HepG2 (cell line): ENCODE data around the gene BLCAP. TPM values are rescaled to one million over a fixed set of nuclear protein-coding genes. Genes with fewer than 3 reads are reported as not detected.

Experiments used
- AGO2 ChIP-seq: fragments of 200-400 bp; formaldehyde crosslinking; optimal IDR thresholded peaks from 2 replicates; pipeline ENCODE3; 2017; ENCODE audit warnings: mild to moderate bottlenecking, low read depth, low read length, moderate library complexity
- GABPA ChIP-seq, 2 experiments: IDR thresholded peaks; 2 replicates each; pipeline ENCODE4 v1.6.1; 2011 to 2016; ENCODE audit warnings: low read depth in 2 of 2, low read length in 1 of 2, missing biosample characterization in 1 of 2, missing genetic modification characterization in 1 of 2
- HMG20B ChIP-seq: conservative IDR thresholded peaks from 2 replicates; pipeline ENCODE4 v1.6.1; 2016; ENCODE audit warnings: missing genetic modification reagents, missing compliant biosample characterization
- HNRNPUL1 ChIP-seq: fragments of 200-400 bp; formaldehyde crosslinking; IDR thresholded peaks from 2 replicates; pipeline ENCODE4 v1.6.1; 2017; ENCODE audit warnings: low read depth, mild to moderate bottlenecking, low read length, moderate library complexity
- KDM3A ChIP-seq: IDR thresholded peaks from 2 replicates; pipeline ENCODE4 v1.6.1; 2018; ENCODE audit warnings: low read depth, missing compliant biosample characterization
- STAT6 ChIP-seq: sonication (generic); formaldehyde crosslinking; IDR thresholded peaks from 2 replicates; pipeline ENCODE4 v1.4.0; 2020; ENCODE audit warnings: missing genetic modification reagents, mild to moderate bottlenecking, borderline replicate concordance
- ZBTB26 ChIP-seq: IDR thresholded peaks from 2 replicates; pipeline ENCODE4 v1.6.1; 2016; ENCODE audit warnings: missing compliant biosample characterization, missing genetic modification reagents, borderline replicate concordance
- ZNF30 ChIP-seq: sonication (generic); formaldehyde crosslinking; IDR thresholded peaks from 2 replicates; pipeline ENCODE4 v1.5.0; 2020; ENCODE audit warnings: mild to moderate bottlenecking, missing genetic modification reagents
- ZNF441 ChIP-seq: sonication (generic); formaldehyde crosslinking; IDR thresholded peaks from 2 replicates; pipeline ENCODE4 v1.7.0; 2021; ENCODE audit warnings: missing genetic modification reagents, borderline replicate concordance
- ZNF550 ChIP-seq: sonication (generic); formaldehyde crosslinking; IDR thresholded peaks from 2 replicates; pipeline ENCODE4 v1.4.0; 2020; ENCODE audit warnings: mild to moderate bottlenecking, missing genetic modification reagents, borderline replicate concordance
- ZNF605 ChIP-seq: sonication (generic); formaldehyde crosslinking; IDR thresholded peaks from 2 replicates; pipeline ENCODE4 v1.8.0; 2022; ENCODE audit warnings: mild to moderate bottlenecking, missing genetic modification reagents
- ZNF639 ChIP-seq: conservative IDR thresholded peaks from 2 replicates; pipeline ENCODE4 v1.6.1; 2018; ENCODE audit warnings: missing genetic modification reagents
- ZNF749 ChIP-seq: sonication (generic); formaldehyde crosslinking; IDR thresholded peaks from 2 replicates; pipeline ENCODE4 v1.8.0; 2022; ENCODE audit warnings: mild to moderate bottlenecking, missing genetic modification reagents, moderate library complexity, borderline replicate concordance
- ZNF782 ChIP-seq: sonication (generic); formaldehyde crosslinking; IDR thresholded peaks from 2 replicates; pipeline ENCODE4 v1.4.0; 2020; ENCODE audit warnings: missing genetic modification reagents, mild to moderate bottlenecking, borderline replicate concordance
- ZNF792 ChIP-seq: IDR thresholded peaks from 2 replicates; pipeline ENCODE4 v1.6.1; 2016
- polyA plus RNA-seq, 8 experiments: library from polyadenylated mRNA; depleted of rRNA in 3 of 8; stranded (reverse) in 7 of 8; unstranded in 1 of 8; fragments of >200 nt; fragmentation: Illumina TruSeq in 4 of 8; extraction: Trizol in 4 of 8; gene quantifications; 2 replicates each; pipeline versions ENCODE4 v1.2.1 to v1.2.3, GENCODE V29; 2011 to 2016; ENCODE audit warnings: low read depth in 4 of 8, missing spikeins in 1 of 8, mixed read lengths in 1 of 8; ENCODE audit not compliant: insufficient read depth in 1 of 8
- total RNA-seq, 5 experiments: library from RNA; depleted of rRNA; stranded (reverse); fragments of >200 nt; fragmentation: Illumina TruSeq; extraction: Trizol; gene quantifications; 2 replicates each; pipeline ENCODE4 v1.2.3, GENCODE V29; 2016; ENCODE audit warnings: low read depth in 1 of 5
- TF ChIP-seq, protein P1 (sequence below): sonication (generic); formaldehyde crosslinking; IDR thresholded peaks from 2 replicates; pipeline ENCODE4 v1.4.0; 2020; ENCODE audit warnings: mild to moderate bottlenecking, low read depth, missing genetic modification reagents
- TF ChIP-seq, protein P2 (sequence below): sonication (generic); formaldehyde crosslinking; IDR thresholded peaks from 2 replicates; pipeline ENCODE4 v1.9.0; 2021; ENCODE audit warnings: missing genetic modification reagents, mild to moderate bottlenecking, borderline replicate concordance

Gene BLCAP
- total and polyA plus RNA-seq, 2 of the 13 experiments (the other 11 are each of a cell fraction or from before 2014, with no cell fraction given) = 52.4 to 86.8 TPM

- TF ChIP-seq, protein P1, sequence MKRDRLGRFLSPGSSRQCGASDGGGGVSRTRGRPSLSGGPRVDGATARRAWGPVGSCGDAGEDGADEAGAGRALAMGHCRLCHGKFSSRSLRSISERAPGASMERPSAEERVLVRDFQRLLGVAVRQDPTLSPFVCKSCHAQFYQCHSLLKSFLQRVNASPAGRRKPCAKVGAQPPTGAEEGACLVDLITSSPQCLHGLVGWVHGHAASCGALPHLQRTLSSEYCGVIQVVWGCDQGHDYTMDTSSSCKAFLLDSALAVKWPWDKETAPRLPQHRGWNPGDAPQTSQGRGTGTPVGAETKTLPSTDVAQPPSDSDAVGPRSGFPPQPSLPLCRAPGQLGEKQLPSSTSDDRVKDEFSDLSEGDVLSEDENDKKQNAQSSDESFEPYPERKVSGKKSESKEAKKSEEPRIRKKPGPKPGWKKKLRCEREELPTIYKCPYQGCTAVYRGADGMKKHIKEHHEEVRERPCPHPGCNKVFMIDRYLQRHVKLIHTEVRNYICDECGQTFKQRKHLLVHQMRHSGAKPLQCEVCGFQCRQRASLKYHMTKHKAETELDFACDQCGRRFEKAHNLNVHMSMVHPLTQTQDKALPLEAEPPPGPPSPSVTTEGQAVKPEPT (CRISPR knock-in tag) = no peak
- 0 out of 2 replicates have a peak, but pooled peaks have one; percentile 55 for TF ChIP-seq ZNF441
- TF ChIP-seq ZNF30 (CRISPR knock-in tag) = peak; percentile 39; the same call in 1 of the 2 replicates
- TF ChIP-seq ZNF749 (CRISPR knock-in tag) = 0 out of 2 replicates have a peak, but pooled peaks have one; percentile 49
- no peak for TF ChIP-seq HMG20B (CRISPR knock-in tag)
- no peak for TF ChIP-seq ZNF639 (CRISPR knock-in tag)
- no peak for TF ChIP-seq ZNF550 (CRISPR knock-in tag)
- no peak for TF ChIP-seq STAT6 (CRISPR knock-in tag)
- TF ChIP-seq ZNF782 (CRISPR knock-in tag) = no peak
- TF ChIP-seq KDM3A = no peak
- TF ChIP-seq HNRNPUL1 = no peak
- TF ChIP-seq ZNF792 = no peak
- no peak for TF ChIP-seq GABPA (IDR thresholded peaks at IDR 0.05; ENCODE audit: low read depth, low read length)
- TF ChIP-seq GABPA (CRISPR knock-in tag; IDR thresholded peaks at IDR 0.05; ENCODE audit: low read depth) = 0 out of 2 replicates have a peak, but pooled peaks have one; percentile 1
- no peak for TF ChIP-seq ZNF605 (CRISPR knock-in tag)
- TF ChIP-seq ZBTB26 (CRISPR knock-in tag) = no peak
- TF ChIP-seq, protein P2, sequence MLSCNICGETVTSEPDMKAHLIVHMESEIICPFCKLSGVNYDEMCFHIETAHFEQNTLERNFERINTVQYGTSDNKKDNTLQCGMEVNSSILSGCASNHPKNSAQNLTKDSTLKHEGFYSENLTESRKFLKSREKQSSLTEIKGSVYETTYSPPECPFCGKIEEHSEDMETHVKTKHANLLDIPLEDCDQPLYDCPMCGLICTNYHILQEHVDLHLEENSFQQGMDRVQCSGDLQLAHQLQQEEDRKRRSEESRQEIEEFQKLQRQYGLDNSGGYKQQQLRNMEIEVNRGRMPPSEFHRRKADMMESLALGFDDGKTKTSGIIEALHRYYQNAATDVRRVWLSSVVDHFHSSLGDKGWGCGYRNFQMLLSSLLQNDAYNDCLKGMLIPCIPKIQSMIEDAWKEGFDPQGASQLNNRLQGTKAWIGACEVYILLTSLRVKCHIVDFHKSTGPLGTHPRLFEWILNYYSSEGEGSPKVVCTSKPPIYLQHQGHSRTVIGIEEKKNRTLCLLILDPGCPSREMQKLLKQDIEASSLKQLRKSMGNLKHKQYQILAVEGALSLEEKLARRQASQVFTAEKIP (CRISPR knock-in tag) = no peak
- TF ChIP-seq AGO2 = no peak
Observed at GRCh38 chr20:37528446-37529213, 954 bp upstream of the BLCAP start (continued).
